Panc1 (cell line): ENCODE results near the gene UBP1.
"Not testable (repeated sequence)": the region's sequence is repeated elsewhere in the genome, so short reads cannot be mapped to it uniquely, and the experiment has no call there.

Experiments
- POLR2AphosphoS5 ChIP-seq: IDR thresholded peaks from 2 replicates; pipeline ENCODE4 v1.6.1; 2012; ENCODE audit warnings: mild to moderate bottlenecking, low read depth, low read length, moderate library complexity
- SIN3A ChIP-seq: IDR thresholded peaks from 2 replicates; pipeline ENCODE4 v1.6.1; 2012; ENCODE audit warnings: low read depth, mild to moderate bottlenecking, low read length, moderate library complexity, borderline replicate concordance; ENCODE audit not compliant: insufficient read depth
- TF ChIP-seq, protein P1 (sequence below): fragments of 450-650 bp; IDR thresholded peaks from 2 replicates; pipeline ENCODE4 v1.5.1; 2017; ENCODE audit warnings: mild to moderate bottlenecking
- TF ChIP-seq, protein P2 (sequence below), 2 experiments: IDR thresholded peaks; 2 replicates each; pipeline ENCODE4 v1.6.1; 2011 to 2012; ENCODE audit warnings: low read depth in 2 of 2, control low read depth in 1 of 2, low read length in 1 of 2, mild to moderate bottlenecking in 1 of 2, moderate library complexity in 1 of 2; ENCODE audit not compliant: insufficient read depth in 1 of 2

DNA sequence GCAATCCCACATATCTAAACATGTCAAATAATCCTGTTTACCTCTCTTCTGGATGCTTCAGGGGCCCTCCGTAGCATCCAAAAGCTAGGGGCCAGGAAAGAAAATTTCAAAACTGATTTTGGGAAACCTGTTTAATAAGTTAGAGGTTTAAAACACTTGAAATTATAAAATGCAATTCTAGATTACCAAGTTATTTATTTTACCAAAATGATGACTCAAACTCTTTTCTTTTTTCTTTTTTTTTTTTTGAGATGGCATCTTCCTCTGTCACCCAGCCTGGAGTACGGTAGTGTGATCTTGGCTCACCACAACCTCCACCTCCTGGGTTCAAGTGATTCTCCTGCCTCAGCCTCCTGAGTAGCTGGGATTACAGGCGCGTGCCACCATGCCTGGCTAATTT, 19.4 kb upstream of the UBP1 start:
- TF ChIP-seq, protein P1, sequence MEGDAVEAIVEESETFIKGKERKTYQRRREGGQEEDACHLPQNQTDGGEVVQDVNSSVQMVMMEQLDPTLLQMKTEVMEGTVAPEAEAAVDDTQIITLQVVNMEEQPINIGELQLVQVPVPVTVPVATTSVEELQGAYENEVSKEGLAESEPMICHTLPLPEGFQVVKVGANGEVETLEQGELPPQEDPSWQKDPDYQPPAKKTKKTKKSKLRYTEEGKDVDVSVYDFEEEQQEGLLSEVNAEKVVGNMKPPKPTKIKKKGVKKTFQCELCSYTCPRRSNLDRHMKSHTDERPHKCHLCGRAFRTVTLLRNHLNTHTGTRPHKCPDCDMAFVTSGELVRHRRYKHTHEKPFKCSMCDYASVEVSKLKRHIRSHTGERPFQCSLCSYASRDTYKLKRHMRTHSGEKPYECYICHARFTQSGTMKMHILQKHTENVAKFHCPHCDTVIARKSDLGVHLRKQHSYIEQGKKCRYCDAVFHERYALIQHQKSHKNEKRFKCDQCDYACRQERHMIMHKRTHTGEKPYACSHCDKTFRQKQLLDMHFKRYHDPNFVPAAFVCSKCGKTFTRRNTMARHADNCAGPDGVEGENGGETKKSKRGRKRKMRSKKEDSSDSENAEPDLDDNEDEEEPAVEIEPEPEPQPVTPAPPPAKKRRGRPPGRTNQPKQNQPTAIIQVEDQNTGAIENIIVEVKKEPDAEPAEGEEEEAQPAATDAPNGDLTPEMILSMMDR = not testable (repeated sequence)
- TF ChIP-seq POLR2AphosphoS5, SIN3A: not testable (repeated sequence)
- TF ChIP-seq, protein P2, sequence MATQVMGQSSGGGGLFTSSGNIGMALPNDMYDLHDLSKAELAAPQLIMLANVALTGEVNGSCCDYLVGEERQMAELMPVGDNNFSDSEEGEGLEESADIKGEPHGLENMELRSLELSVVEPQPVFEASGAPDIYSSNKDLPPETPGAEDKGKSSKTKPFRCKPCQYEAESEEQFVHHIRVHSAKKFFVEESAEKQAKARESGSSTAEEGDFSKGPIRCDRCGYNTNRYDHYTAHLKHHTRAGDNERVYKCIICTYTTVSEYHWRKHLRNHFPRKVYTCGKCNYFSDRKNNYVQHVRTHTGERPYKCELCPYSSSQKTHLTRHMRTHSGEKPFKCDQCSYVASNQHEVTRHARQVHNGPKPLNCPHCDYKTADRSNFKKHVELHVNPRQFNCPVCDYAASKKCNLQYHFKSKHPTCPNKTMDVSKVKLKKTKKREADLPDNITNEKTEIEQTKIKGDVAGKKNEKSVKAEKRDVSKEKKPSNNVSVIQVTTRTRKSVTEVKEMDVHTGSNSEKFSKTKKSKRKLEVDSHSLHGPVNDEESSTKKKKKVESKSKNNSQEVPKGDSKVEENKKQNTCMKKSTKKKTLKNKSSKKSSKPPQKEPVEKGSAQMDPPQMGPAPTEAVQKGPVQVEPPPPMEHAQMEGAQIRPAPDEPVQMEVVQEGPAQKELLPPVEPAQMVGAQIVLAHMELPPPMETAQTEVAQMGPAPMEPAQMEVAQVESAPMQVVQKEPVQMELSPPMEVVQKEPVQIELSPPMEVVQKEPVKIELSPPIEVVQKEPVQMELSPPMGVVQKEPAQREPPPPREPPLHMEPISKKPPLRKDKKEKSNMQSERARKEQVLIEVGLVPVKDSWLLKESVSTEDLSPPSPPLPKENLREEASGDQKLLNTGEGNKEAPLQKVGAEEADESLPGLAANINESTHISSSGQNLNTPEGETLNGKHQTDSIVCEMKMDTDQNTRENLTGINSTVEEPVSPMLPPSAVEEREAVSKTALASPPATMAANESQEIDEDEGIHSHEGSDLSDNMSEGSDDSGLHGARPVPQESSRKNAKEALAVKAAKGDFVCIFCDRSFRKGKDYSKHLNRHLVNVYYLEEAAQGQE (IDR thresholded peaks at IDR 0.05; ENCODE audit: insufficient read depth in 1 of 2, low read depth in 2 of 2, low read length in 1 of 2) = not testable (repeated sequence)
